ENCODE measurements around the gene ESPN. TPM values are rescaled to one million over a fixed set of nuclear protein-coding genes. Genes with fewer than 3 reads are reported as not detected.
A peak's percentile ranks its signal among the peaks of the same experiment; 100 is the strongest.

The ESPN gene
- total and polyA plus RNA-seq, 2 experiments from 2014 or later = 31.1 to 65.7 TPM

- WGBS (ENCODE audit: low lambda C conversion rate, missing lambda C conversion rate) = 28% methylated on average over 5 of the region's 5 CpGs
- TF ChIP-seq EZH2 (IDR thresholded peaks at IDR 0.05; ENCODE audit: borderline replicate concordance) (no peak), CTCF (IDR thresholded peaks at IDR 0.05; ENCODE audit: poor library complexity) (peak; percentile 84), EZH2phosphoT487 (IDR thresholded peaks at IDR 0.05; ENCODE audit: low read depth, severe bottlenecking, unreplicated experiment) (no peak)
- Histone ChIP-seq H3K36me3 (replicated peaks; ENCODE audit: insufficient read depth, low read depth) (no peaks in the 10 kb centered on the region), H3K9me3 (ENCODE audit: low read depth) (no peaks in the 10 kb centered on the region), H2AFZ (no peak overlapping the region), H3K9me2 (replicated peaks; ENCODE audit: insufficient read depth) (no peaks in the 10 kb centered on the region), H3K79me2 (no peaks in the 10 kb centered on the region), H3K4me2 (no peak overlapping the region), H3K4me1 (ENCODE audit: insufficient read depth) (no peaks in the 10 kb centered on the region), H4K20me1 (ENCODE audit: insufficient read depth, poor library complexity, severe bottlenecking) (no peaks in the 10 kb centered on the region), H3K4me3 (no peak overlapping the region), H3K27ac (no peak overlapping the region), H3K27me3 (peaks cover 7% of the 10 kb centered on the region)
- peak; percentile 82 for DNase-seq (ENCODE audit: low spot score)
Measured at GRCh38 chr1:6438047-6438525, 13.5 kb downstream of the ESPN start.

GRCh38 chr1:6440198-6441126, 15.9 kb downstream of the ESPN start:
- no peaks in the 10 kb centered on the region for H3K9me2 ChIP-seq (replicated peaks; ENCODE audit: insufficient read depth)
- no peaks in the 10 kb centered on the region for H3K36me3 ChIP-seq (replicated peaks; ENCODE audit: insufficient read depth, low read depth)
- no peaks in the 10 kb centered on the region for H3K9me3 ChIP-seq (ENCODE audit: low read depth)
- 20% methylated on average over 40 of the region's 101 CpGs for WGBS (ENCODE audit: low lambda C conversion rate, missing lambda C conversion rate)
- H3K4me1 ChIP-seq (ENCODE audit: insufficient read depth) = no peaks in the 10 kb centered on the region
- H3K4me3 ChIP-seq = no peak overlapping the region
- DNase-seq (ENCODE audit: low spot score) = peak; percentile 84
- H4K20me1 ChIP-seq (ENCODE audit: insufficient read depth, poor library complexity, severe bottlenecking) = no peaks in the 10 kb centered on the region
- H3K4me2 ChIP-seq = peak overlapping the region; percentile 86
- no peaks in the 10 kb centered on the region for H3K79me2 ChIP-seq
- H3K27ac ChIP-seq = no peak overlapping the region
- H3K27me3 ChIP-seq = peaks cover 7% of the 10 kb centered on the region
- TF ChIP-seq EZH2 (IDR thresholded peaks at IDR 0.05; ENCODE audit: borderline replicate concordance) (peak; percentile 6), EZH2phosphoT487 (IDR thresholded peaks at IDR 0.05; ENCODE audit: low read depth, severe bottlenecking, unreplicated experiment) (no peak), CTCF (IDR thresholded peaks at IDR 0.05; ENCODE audit: poor library complexity) (peak; percentile 38)
- no peak overlapping the region for H2AFZ ChIP-seq

- Histone ChIP-seq H3K79me2 (no peaks in the 10 kb centered on the region), H4K20me1 (ENCODE audit: insufficient read depth, poor library complexity, severe bottlenecking) (no peaks in the 10 kb centered on the region), H3K4me1 (ENCODE audit: insufficient read depth) (no peaks in the 10 kb centered on the region), H3K27ac (no peak overlapping the region), H3K4me2 (no peak overlapping the region), H3K4me3 (no peak overlapping the region), H3K27me3 (peaks cover 10% of the 10 kb centered on the region), H3K36me3 (replicated peaks; ENCODE audit: insufficient read depth, low read depth) (no peaks in the 10 kb centered on the region), H2AFZ (no peak overlapping the region), H3K9me2 (replicated peaks; ENCODE audit: insufficient read depth) (no peaks in the 10 kb centered on the region), H3K9me3 (ENCODE audit: low read depth) (no peaks in the 10 kb centered on the region)
- no peak for DNase-seq (ENCODE audit: low spot score)
- no peak for TF ChIP-seq EZH2 (IDR thresholded peaks at IDR 0.05; ENCODE audit: borderline replicate concordance)
- WGBS (ENCODE audit: low lambda C conversion rate, missing lambda C conversion rate) = 80% methylated on average over 7 of the region's 7 CpGs
Measured at GRCh38 chr1:6441586-6441985, 17.0 kb downstream of the ESPN start.
